ENCODE results near the gene SPATA24.
"Not testable (repeated sequence)": the region's sequence is repeated elsewhere in the genome, so short reads cannot be mapped to it uniquely, and the experiment has no call there.

Gene SPATA24, protein sequence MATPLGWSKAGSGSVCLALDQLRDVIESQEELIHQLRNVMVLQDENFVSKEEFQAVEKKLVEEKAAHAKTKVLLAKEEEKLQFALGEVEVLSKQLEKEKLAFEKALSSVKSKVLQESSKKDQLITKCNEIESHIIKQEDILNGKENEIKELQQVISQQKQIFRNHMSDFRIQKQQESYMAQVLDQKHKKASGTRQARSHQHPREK

GRCh38 chr5:139403787-139404483, at the start of gene SPATA24:
Gene SPATA24, minus strand, starts transcription at chr5:139404089. Its CDS starts 29 bp downstream, at chr5:139404060.
- peak; percentile 96 for DNase-seq (ENCODE audit: low read depth)

DNA sequence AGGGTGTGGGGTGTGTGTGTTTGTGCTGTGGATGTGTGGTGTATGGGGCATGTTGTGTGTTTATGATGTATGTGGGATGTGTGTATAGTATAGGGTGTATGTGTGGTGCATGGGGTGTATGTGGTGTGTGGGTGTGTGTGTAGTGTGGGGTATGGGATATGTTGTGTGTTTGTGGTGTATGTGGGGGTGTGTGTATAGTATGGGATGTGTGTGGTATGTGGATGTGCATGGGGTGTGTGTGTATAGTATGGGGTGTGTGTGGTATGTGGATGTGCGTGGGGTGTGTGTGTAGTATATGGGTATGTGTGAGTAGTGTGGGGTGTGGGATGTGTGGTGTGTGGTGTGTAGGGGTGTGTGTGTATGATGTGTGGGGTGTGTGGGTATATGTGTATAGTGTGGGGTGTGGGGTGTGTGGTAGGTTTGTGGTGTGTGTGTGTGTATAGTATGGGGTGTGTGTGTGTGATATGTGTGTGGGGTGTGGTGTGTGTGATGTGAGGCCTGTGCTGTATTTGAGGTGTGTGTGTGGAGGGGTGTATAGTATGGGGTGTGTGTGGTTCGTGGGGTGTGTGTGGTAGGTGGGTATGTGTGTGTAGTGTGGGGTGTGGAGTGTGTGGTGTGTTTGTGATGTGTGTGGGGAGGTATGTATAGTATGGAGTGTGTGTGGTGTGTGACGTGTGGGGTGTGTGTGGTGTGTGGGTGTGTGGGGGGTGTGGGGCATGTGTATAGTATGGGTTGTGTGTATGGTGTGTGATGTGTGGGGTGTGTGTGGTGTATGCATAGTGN, 48.2 kb upstream of the SPATA24 start:
- DNase-seq (ENCODE audit: low read depth) = no peak

GRCh38 chr5:139451176-139451575, 47.3 kb upstream of the SPATA24 start:
- DNase-seq (ENCODE audit: low read depth) = no peak

DNA sequence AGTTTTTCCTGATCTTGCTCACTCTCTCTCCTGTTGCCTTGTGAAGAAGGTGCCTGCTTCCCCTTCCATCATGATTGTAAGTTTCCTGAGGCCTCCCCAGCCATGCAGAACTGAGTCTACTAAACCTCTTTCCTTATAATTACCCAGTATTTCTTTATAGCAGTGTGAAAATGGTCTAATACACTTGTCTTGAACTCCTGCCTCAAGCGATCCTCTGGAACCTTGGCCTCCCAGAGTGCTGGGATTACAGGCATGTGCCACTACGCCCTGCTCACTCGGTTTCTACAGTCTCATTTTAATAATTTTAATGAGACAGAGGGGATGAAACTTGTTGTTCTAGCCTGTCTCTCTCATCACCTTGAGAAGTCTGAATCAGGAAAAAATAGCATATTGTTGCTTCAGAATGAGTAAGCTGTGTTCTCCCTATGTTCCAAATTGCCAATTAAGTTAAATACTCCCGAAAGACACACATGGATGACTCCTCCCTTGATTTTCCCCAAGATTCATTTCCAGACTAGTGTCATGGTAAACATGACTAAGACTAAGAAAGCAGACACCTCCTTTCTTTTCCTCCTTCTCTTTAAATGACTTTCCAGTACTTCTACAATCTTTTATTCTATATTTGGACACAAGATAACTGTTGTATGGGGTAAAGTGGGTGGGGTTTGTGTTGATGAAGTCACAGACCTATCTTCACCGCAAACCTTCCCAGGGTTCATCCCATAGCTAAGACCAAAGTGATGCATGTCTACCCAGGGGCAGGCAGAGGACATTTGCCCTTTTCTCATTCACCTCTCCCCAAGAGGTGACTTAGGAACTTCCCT, 43.3 kb upstream of the SPATA24 start:
- no peak for DNase-seq (ENCODE audit: low read depth)

DNA sequence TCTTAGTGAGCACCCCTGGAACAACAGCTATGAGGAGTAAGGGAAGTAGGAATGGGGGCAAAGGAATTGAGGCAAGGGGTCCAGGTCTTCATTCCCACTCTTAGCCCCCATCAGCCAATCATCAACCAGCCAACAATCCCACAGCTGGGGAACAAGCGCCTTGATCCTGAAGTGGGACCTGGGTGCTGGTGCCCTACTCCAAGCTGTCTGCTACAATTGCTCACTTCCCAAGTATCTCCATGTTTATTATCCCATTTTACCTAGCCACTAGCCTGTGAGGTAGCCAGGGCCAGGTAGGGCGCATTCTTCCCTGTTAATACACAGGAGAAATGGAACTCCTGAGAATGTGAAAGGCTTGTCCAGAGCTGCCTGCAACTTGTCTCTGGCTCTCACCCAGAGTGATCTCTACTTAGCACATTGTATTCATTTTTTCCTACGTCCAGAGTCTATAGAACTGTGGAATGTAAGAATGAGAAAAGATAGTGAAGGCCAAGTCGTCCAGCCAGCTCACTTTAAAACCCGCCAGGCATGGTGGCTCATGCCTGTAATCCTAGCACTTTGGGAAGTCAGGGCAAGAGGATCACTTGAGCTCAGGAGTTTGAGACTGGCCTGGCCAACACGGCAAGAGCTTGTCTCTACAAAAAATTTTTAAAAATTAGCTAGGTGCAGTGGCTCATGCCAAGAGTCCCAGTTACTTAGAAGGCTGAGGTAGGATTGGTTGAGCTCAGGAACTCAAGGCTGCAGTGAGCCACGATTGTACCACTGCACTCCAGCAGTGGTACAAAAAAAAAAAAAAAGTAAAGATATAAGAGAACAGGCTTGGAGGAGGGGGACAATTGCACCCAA, 41.7 kb upstream of the SPATA24 start:
- DNase-seq (ENCODE audit: low read depth) = no peak

DNA sequence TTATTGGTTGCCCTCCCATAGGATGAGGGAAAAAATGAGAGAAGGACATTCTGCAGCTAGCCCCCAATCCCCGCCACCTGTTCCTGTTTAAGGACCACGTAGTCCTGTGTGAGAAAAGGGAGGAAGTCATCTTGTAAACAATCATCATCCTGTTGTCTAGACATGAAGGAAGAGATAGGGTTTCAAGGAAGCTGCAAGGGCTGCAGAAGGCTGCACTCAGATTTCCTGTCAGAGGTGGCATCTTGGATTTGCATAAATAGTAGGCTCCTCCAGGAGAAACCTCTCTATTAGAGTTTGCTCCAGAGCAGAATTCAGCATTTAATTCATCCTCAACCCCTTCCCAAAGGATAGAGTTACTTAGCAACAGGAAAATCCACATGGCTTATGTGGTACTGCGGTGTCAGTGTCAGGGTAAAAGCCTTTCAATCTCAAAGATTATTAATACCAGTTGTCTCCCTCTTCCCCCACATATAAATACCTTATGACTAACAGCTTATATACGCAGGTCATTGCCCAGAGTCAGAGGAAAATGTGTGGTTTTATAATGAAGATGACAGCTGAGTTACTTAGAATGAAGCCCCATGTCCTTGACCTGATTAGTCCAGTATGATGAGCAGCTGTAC, 40.1 kb upstream of the SPATA24 start:
- no peak for DNase-seq (ENCODE audit: low read depth)

- not testable (repeated sequence) for DNase-seq (ENCODE audit: low read depth)
Measured at GRCh38 chr5:139440416-139440815, 36.5 kb upstream of the SPATA24 start.

DNA sequence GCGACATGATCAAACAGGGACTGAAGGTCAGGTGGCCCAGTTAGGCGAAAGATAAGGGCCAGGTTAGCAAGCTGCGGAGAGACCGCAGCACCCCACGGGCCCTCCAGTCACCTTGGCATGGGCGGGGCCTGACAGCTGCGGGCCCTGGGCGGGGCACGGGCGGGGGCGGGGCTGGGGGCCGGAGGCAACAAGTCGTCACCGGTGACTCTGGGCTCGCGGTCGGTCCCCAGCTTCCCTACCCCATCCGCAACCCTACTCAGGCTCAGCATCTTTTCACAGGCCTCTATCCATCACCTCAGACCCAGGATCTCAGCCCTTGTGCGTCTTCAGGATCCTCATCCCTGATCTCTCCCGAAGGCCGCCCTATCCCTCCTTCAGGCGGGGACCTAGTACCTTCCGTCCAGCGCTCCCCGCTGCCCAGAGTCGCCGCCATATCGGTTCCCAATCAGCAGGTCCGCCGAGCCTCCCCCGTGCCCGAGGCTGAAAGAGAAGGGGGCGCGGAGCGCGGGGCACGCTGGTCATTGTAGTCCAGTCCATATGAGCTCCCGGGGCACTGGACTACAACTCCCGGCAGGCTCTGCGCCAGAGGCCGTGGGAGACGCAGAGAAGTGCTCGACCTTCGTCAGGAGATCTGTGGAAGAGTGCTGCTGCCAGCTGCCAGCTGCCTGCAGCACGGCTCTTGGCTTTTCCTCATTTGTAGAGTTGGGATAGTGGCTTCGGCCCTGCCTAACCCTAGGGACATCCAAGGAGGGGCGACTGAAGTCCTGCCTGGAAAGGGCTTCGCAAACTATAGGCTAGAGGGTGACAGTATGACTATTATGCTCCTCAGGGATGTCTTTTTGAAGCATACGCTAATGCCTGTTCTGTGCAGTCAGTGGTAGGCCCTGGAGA, 35.4 kb upstream of the SPATA24 start, which contains the start of gene DNAJC18:
TSS of gene DNAJC18 (minus strand) at position 513 of the 891 bp plus-strand sequence. CDS start at position 433, 80 bp downstream.
- peak; percentile 77 for DNase-seq (ENCODE audit: low read depth)

DNA sequence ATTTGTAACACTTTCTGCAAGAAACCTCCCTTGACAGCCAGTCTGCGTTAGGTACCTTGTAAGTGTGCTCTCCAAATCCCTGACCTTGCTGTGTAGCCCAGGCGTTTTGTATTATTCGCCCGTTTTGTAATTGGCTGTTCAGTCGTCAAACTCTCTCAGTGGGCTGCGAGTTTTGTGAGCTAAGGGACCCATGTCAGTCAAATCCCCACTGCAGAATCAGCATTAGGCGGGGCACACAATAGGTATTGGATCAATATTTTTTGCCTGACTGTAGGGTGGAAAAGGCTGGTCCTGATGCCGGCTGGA, 34.8 kb upstream of the SPATA24 start:
- no peak for DNase-seq (ENCODE audit: low read depth)

DNA sequence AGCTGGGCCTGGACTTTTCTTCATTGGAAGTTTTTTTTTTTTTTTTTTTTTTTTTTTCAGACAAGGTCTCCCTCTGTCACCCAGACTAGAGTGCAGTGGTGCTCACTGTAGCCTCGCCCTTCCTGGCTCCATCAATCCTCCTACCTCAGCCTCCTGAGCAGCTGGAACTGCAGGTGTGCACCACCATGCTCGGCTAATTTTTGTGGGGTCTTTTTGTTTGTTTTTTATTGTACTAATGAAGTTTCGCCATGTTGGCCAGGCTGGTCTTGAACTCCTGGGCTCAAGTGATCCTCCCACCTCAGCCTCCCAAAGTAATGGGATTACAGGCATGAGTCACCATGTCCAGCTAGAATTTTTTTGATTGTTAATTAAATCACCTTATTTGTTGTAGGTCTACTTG, 31.8 kb upstream of the SPATA24 start:
- DNase-seq (ENCODE audit: low read depth) = no peak

GRCh38 chr5:139431706-139432105, 27.8 kb upstream of the SPATA24 start:
- no peak for DNase-seq (ENCODE audit: low read depth)

DNA sequence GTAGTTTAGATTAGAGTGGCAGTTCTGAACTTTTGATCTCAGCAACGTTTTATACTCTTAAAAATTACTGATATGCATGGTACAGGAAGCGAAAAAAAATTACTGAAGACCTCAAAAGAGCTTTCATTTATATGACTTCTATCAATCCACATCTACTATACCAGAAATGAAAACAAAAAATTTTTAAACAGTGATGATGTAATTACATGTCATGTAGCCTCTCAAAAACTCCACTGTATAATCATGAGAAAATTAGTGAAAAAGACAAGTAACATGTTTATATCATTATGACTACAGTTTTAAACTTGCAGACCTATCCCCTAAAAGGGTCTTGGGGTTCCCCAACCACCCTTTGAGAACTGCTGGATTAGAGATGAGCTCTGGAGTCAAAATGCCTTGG, 26.1 kb upstream of the SPATA24 start:
- no peak for DNase-seq (ENCODE audit: low read depth)

- DNase-seq (ENCODE audit: low read depth) = no peak
Measured at GRCh38 chr5:139426203-139426885, 22.5 kb upstream of the SPATA24 start.

DNA sequence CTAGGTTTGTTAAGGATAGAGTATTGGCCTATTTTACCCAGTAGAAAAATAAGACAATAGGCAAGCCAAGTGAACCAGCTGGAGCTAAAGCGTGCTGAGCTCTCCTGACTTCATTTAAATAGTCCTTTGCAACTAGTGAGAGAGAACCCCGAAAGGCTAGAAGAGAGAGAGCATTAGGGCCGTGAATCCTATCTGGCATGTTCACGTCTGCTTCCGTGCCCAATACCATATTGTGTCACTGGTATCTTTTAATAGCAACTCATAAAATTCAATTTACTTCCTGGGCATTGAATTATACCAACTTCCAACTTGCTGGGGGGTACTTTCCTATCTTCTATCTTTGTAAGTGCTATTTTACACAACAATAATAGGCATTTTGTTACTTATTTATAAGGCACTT, 21.6 kb upstream of the SPATA24 start:
- no peak for DNase-seq (ENCODE audit: low read depth)

GRCh38 chr5:139422307-139422893, 18.5 kb upstream of the SPATA24 start:
- peak; percentile 34 for DNase-seq (ENCODE audit: low read depth)

- DNase-seq (ENCODE audit: low read depth) = no peak
Measured at GRCh38 chr5:139419226-139420192, 15.6 kb upstream of the SPATA24 start.

DNA sequence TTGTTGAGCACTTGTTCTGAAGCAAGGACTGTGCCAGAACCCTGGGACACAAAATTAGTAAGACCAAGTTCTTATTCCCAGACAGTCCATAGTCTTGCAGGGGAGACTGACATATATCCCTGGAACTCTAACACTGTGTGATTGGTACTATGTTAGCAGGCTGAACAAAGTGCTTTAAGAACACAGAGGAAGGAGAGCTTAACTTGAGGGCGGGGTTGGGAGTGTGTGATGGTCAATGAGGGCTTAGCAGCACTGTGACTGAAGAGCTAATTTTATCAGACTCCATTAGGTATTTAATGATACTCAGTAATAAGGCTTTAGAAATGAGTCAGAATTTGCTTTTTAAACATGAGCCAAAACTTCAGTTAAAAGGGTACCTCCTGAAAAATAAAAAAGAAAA, 14.9 kb upstream of the SPATA24 start:
- DNase-seq (ENCODE audit: low read depth) = no peak

- no peak for DNase-seq (ENCODE audit: low read depth)
Measured at GRCh38 chr5:139417214-139417613, 13.3 kb upstream of the SPATA24 start.

Measured in stimulated activated CD8-positive, alpha-beta memory T cell treated with anti-CD3 and anti-CD28 coated beads, Interleukin-12 subunit alpha, Interleukin-12 subunit beta, amount 100 ng/mL, for 1 hour (primary cell).